H9 (cell line): ENCODE measurements around the gene METTL18. TPM values are rescaled to one million over a fixed set of nuclear protein-coding genes. Genes with fewer than 3 reads are reported as not detected.

Source experiments
- DNase-seq: peaks from one replicate; pipeline ENCODE4 v3.0.0-alpha.2; 2017
- H2AFZ ChIP-seq: one replicate; pipeline ENCODE4 v1.6.1; 2013; ENCODE audit warnings: mild to moderate bottlenecking, low read length, control low read depth, moderate library complexity
- H2AK5ac ChIP-seq: 2 replicates; pipeline ENCODE4 v1.6.1; 2013; ENCODE audit warnings: low read length, control low read depth, mixed read lengths; ENCODE audit not compliant: insufficient read length
- H2BK120ac ChIP-seq: one replicate; pipeline ENCODE4 v1.6.1; 2013; ENCODE audit warnings: low read depth, mild to moderate bottlenecking, low read length, control low read depth, inconsistent platforms; ENCODE audit not compliant: poor library complexity, severe bottlenecking
- H2BK12ac ChIP-seq: 2 replicates; pipeline ENCODE4 v1.6.1; 2013; ENCODE audit warnings: low read length, control low read depth, mixed read lengths, low read depth; ENCODE audit not compliant: insufficient read length
- H2BK15ac ChIP-seq: 2 replicates; pipeline ENCODE4 v1.6.1; 2013; ENCODE audit warnings: low read depth, low read length, control low read depth
- H2BK20ac ChIP-seq: one replicate; pipeline ENCODE4 v1.6.1; 2013; ENCODE audit warnings: low read depth, mild to moderate bottlenecking, low read length, control low read depth, inconsistent platforms; ENCODE audit not compliant: poor library complexity, severe bottlenecking
- H2BK5ac ChIP-seq: 2 replicates; pipeline ENCODE4 v1.6.1; 2013; ENCODE audit warnings: low read length, control low read depth, mixed read lengths; ENCODE audit not compliant: insufficient read length
- H3K14ac ChIP-seq: 2 replicates; pipeline ENCODE4 v1.6.1; 2013; ENCODE audit warnings: low read length, control low read depth; ENCODE audit not compliant: insufficient read depth
- H3K18ac ChIP-seq: 2 replicates; pipeline ENCODE4 v1.6.1; 2013; ENCODE audit warnings: low read depth, mild to moderate bottlenecking, mixed read lengths, low read length, control low read depth; ENCODE audit not compliant: insufficient read length
- H3K23ac ChIP-seq: 2 replicates; pipeline ENCODE4 v1.6.1; 2013; ENCODE audit warnings: low read length, control low read depth, mixed read lengths, low read depth; ENCODE audit not compliant: insufficient read length
- H3K23me2 ChIP-seq: 2 replicates; pipeline ENCODE4 v1.6.1; 2013; ENCODE audit warnings: low read depth, mild to moderate bottlenecking, mixed read lengths, low read length, control low read depth; ENCODE audit not compliant: insufficient read length, poor library complexity, severe bottlenecking
- H3K27ac ChIP-seq: 2 replicates; pipeline ENCODE4 v1.5.1; 2013; ENCODE audit warnings: low read length, control low read depth, mixed read lengths, low read depth; ENCODE audit not compliant: insufficient read length
- H3K27me3 ChIP-seq: 2 replicates; pipeline ENCODE4 v1.6.1; 2013; ENCODE audit warnings: low read length, control low read depth, inconsistent platforms; ENCODE audit not compliant: insufficient read depth
- H3K4ac ChIP-seq: 2 replicates; pipeline ENCODE4 v1.6.1; 2013; ENCODE audit warnings: low read depth, mild to moderate bottlenecking, control low read depth, inconsistent platforms, low read length, moderate library complexity
- H3K4me1 ChIP-seq: 2 replicates; pipeline ENCODE4 v1.6.1; 2013; ENCODE audit warnings: low read length, control low read depth, inconsistent platforms; ENCODE audit not compliant: insufficient read depth
- H3K4me2 ChIP-seq: 2 replicates; pipeline ENCODE4 v1.6.1; 2013; ENCODE audit warnings: low read length, control low read depth, mixed read lengths; ENCODE audit not compliant: insufficient read length, insufficient read depth
- H3K56ac ChIP-seq: 2 replicates; pipeline ENCODE4 v1.6.1; 2013; ENCODE audit warnings: low read depth, mild to moderate bottlenecking, mixed read lengths, low read length, control low read depth; ENCODE audit not compliant: insufficient read length
- H3K79me1 ChIP-seq: 2 replicates; pipeline ENCODE4 v1.6.1; 2013; ENCODE audit warnings: low read depth, mild to moderate bottlenecking, moderate library complexity, low read length, control low read depth, inconsistent platforms; ENCODE audit not compliant: insufficient read depth, poor library complexity, severe bottlenecking
- H3K79me2 ChIP-seq: 2 replicates; pipeline ENCODE4 v1.6.1; 2013; ENCODE audit warnings: low read length, control low read depth, inconsistent platforms; ENCODE audit not compliant: insufficient read depth
- H3K9ac ChIP-seq: 2 replicates; pipeline ENCODE4 v1.6.1; 2013; ENCODE audit warnings: low read length, control low read depth, mixed read lengths; ENCODE audit not compliant: insufficient read length; ENCODE audit errors: extremely low read depth
- H3K9me3 ChIP-seq: one replicate; pipeline ENCODE4 v1.6.1; 2013; ENCODE audit warnings: low read depth, low read length, inconsistent platforms; ENCODE audit not compliant: control insufficient read depth
- H3T11ph ChIP-seq: one replicate; pipeline ENCODE4 v1.6.1; 2013; ENCODE audit warnings: mild to moderate bottlenecking, low read length, control low read depth, inconsistent platforms
- H4K20me1 ChIP-seq: one replicate; pipeline ENCODE4 v1.6.1; 2013; ENCODE audit not compliant: control insufficient read depth, insufficient read length, insufficient read depth
- H4K5ac ChIP-seq: 2 replicates; pipeline ENCODE4 v1.6.1; 2013; ENCODE audit warnings: low read depth, mild to moderate bottlenecking, mixed read lengths, low read length, control low read depth; ENCODE audit not compliant: insufficient read length
- H4K8ac ChIP-seq: replicated peaks from 2 replicates; pipeline ENCODE4 v1.6.1; 2013; ENCODE audit warnings: low read length, control low read depth, mixed read lengths, low read depth; ENCODE audit not compliant: insufficient read length
- H4K91ac ChIP-seq: 2 replicates; pipeline ENCODE4 v1.6.1; 2013; ENCODE audit warnings: low read depth, mild to moderate bottlenecking, moderate library complexity, mixed read lengths, low read length, control low read depth; ENCODE audit not compliant: insufficient read length
- H3K27ac Mint-ChIP-seq, 3 experiments: 2 replicates in 2 of 3; 3 replicates in 1 of 3; pipeline ENCODE4 v1.8.0; 2020 to 2021; ENCODE audit warnings: mixed read lengths in 3 of 3, mild to moderate bottlenecking in 1 of 3, moderate library complexity in 1 of 3
- H3K27me3 Mint-ChIP-seq: 2 replicates; pipeline ENCODE4 v1.8.0; 2021; ENCODE audit warnings: low read depth, mild to moderate bottlenecking, moderate library complexity, mixed read lengths
- H3K36me3 Mint-ChIP-seq, 3 experiments: 2 replicates in 2 of 3; 3 replicates in 1 of 3; pipeline ENCODE4 v1.8.0; 2020 to 2021; ENCODE audit warnings: low read depth in 3 of 3, mixed read lengths in 3 of 3; ENCODE audit not compliant: insufficient read depth in 1 of 3
- H3K4me1 Mint-ChIP-seq, 2 experiments: 2 replicates each; pipeline ENCODE4 v1.8.0; 2020; ENCODE audit warnings: mixed read lengths in 2 of 2
- H3K4me3 Mint-ChIP-seq, 2 experiments: 2 replicates in 1 of 2; 3 replicates in 1 of 2; pipeline ENCODE4 v1.8.0; 2020 to 2021; ENCODE audit warnings: mild to moderate bottlenecking in 2 of 2, mixed read lengths in 2 of 2, moderate library complexity in 1 of 2
- H3K9me3 Mint-ChIP-seq, 2 experiments: 2 replicates in 1 of 2; 3 replicates in 1 of 2; pipeline ENCODE4 v1.8.0; 2020; ENCODE audit warnings: mild to moderate bottlenecking in 2 of 2, mixed read lengths in 2 of 2, moderate library complexity in 1 of 2
- WGBS: extraction: QIAGEN DNeasy Blood & Tissue Kit; methylation state at CpG from one replicate; pipeline ENCODE4 v1.1.7; 2013; ENCODE audit warnings: missing lambda C conversion rate, low lambda C conversion rate, mixed read lengths; ENCODE audit not compliant: insufficient read length; ENCODE audit errors: extremely low coverage; 5-methylcytosine and 5-hydroxymethylcytosine counted together
- total RNA-seq: library from RNA; stranded (reverse); gene quantifications from 2 replicates; pipeline ENCODE4 v1.2.1, GENCODE V29; 2021
- TF ChIP-seq, protein P1 (sequence below): fragments of 200-600 bp; sonication (generic); conservative IDR thresholded peaks from 3 replicates; pipeline ENCODE4 v1.8.0; 2021; ENCODE audit warnings: antibody characterized with exemption, mild to moderate bottlenecking

The METTL18 gene
- total RNA-seq, 1 experiment from 2014 or later: 8.7 TPM

DNA sequence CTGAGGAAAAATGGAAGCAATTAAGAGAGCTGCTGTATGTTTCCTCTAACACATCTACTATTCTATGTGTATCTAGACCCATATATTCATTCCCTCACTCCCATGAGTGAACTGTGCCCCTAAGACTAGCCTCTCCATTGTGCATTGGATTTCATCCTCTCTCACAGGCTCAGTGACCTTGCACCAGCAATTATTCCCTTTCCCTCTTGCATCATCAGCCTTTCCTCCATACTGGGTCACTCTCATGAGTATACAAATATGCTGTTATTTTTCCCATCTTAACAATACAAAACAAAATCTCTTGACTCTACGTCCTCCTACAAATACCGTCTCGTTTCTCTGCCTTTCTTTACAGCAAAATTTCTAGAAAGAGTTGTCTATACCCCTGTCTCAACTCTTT is 29.4 kb upstream of the METTL18 start:
- H4K91ac ChIP-seq: no peak overlapping the region
- no peaks in the 10 kb centered on the region for H3K4me1 Mint-ChIP-seq
- H2BK20ac ChIP-seq: no peak overlapping the region
- no peaks in the 10 kb centered on the region for H3K4me1 ChIP-seq
- H3K27me3 Mint-ChIP-seq: no peaks in the 10 kb centered on the region
- no peak overlapping the region for H3K4ac ChIP-seq
- no peak overlapping the region for H2AFZ ChIP-seq
- no peak overlapping the region for H2BK12ac ChIP-seq
- no peak overlapping the region for H3K4me2 ChIP-seq
- H3K14ac ChIP-seq: no peak overlapping the region
- H3K18ac ChIP-seq: no peak overlapping the region
- no peak for DNase-seq
- no peak overlapping the region for H2BK15ac ChIP-seq
- no peak overlapping the region for H2BK5ac ChIP-seq
- no peaks in the 10 kb centered on the region for H3K27me3 ChIP-seq
- no peaks in the 10 kb centered on the region for H3K9me3 ChIP-seq
- no peak overlapping the region for H3K27ac ChIP-seq
- H3K9me3 Mint-ChIP-seq: no peaks in the 10 kb centered on the region
- no peaks in the 10 kb centered on the region for H3K79me1 ChIP-seq
- no peak overlapping the region for H3K9ac ChIP-seq
- no peaks in the 10 kb centered on the region for H3K79me2 ChIP-seq
- no peaks in the 10 kb centered on the region for H3K23me2 ChIP-seq
- no peak overlapping the region for H4K8ac ChIP-seq
- no peaks in the 10 kb centered on the region for H4K20me1 ChIP-seq
- no peak overlapping the region for H2BK120ac ChIP-seq
- TF ChIP-seq, protein P1, sequence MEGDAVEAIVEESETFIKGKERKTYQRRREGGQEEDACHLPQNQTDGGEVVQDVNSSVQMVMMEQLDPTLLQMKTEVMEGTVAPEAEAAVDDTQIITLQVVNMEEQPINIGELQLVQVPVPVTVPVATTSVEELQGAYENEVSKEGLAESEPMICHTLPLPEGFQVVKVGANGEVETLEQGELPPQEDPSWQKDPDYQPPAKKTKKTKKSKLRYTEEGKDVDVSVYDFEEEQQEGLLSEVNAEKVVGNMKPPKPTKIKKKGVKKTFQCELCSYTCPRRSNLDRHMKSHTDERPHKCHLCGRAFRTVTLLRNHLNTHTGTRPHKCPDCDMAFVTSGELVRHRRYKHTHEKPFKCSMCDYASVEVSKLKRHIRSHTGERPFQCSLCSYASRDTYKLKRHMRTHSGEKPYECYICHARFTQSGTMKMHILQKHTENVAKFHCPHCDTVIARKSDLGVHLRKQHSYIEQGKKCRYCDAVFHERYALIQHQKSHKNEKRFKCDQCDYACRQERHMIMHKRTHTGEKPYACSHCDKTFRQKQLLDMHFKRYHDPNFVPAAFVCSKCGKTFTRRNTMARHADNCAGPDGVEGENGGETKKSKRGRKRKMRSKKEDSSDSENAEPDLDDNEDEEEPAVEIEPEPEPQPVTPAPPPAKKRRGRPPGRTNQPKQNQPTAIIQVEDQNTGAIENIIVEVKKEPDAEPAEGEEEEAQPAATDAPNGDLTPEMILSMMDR: no peak
- no peak overlapping the region for H3K23ac ChIP-seq
- peaks cover 12 to 50% (median 31%) of the 10 kb centered on the region in 3 experiments for H3K36me3 Mint-ChIP-seq
- H3K27ac Mint-ChIP-seq: peak overlapping the region in 2 of 3 experiments; percentile 2 to 4; a peak in 1 of 7 replicates
- 100% methylated on average over 3 of the region's 3 CpGs for WGBS
- H3T11ph ChIP-seq: no peak overlapping the region
- no peak overlapping the region for H4K5ac ChIP-seq
- no peak overlapping the region for H2AK5ac ChIP-seq
- no peak overlapping the region for H3K4me3 Mint-ChIP-seq
- no peak overlapping the region for H3K56ac ChIP-seq
